Fibroblast of the aortic adventitia (primary cell): ENCODE results near the gene CACNG6. TPM values are rescaled to one million over a fixed set of nuclear protein-coding genes. Genes with fewer than 3 reads are reported as not detected.

Source experiments
- small RNA-seq: library from RNA; depleted of rRNA; stranded (forward); fragments of <200 nt; gene quantifications from one replicate; pipeline ENCODE3, GENCODE V24; 2012
- total RNA-seq: library from RNA; depleted of rRNA; stranded (reverse); fragments of >200 nt; gene quantifications from 2 replicates; pipeline ENCODE4 v1.2.3, GENCODE V29; 2012; ENCODE audit warnings: low replicate concordance

CACNG6 gene
- total RNA-seq, 1 donor = 1.1 TPM

Small RNAs within 50 kb of the gene (small RNA-seq; reads per million reads assigned to genes)
- gene AC012314.20 = not detected

Other genes with a start within 250 kb of the CACNG6 start
- not detected in 2 replicates for gene NLRP12, start 167.3 kb upstream of the CACNG6 start, total RNA-seq
- 6.8 and 30.2 TPM in 2 replicates for gene MYADM, start 123.8 kb upstream of the CACNG6 start, total RNA-seq
- gene PRKCG, start 109.4 kb upstream of the CACNG6 start, total RNA-seq = not detected in 2 replicates
- 0.57 and 1.9 TPM in 2 replicates for gene CACNG7, start 82.4 kb upstream of the CACNG6 start, total RNA-seq
- gene CACNG8, start 28.7 kb upstream of the CACNG6 start, total RNA-seq = 0.41 and 0.45 TPM in 2 replicates
- not detected in 2 replicates for gene VSTM1, start 72.3 kb downstream of the CACNG6 start, total RNA-seq
- not detected in 2 replicates for gene TARM1, start 89.7 kb downstream of the CACNG6 start, total RNA-seq
- 0.63 and 2.5 TPM in 2 replicates for gene OSCAR, start 109.2 kb downstream of the CACNG6 start, total RNA-seq
- 9.0 and 11.4 TPM in 2 replicates for gene NDUFA3, start 111.2 kb downstream of the CACNG6 start, total RNA-seq
- 8.9 and 18.3 TPM in 2 replicates for gene TFPT, start 124.0 kb downstream of the CACNG6 start, total RNA-seq
- 32.6 and 37.2 TPM in 2 replicates for gene PRPF31, start 124.1 kb downstream of the CACNG6 start, total RNA-seq
- gene CNOT3, start 146.1 kb downstream of the CACNG6 start, total RNA-seq = 6.0 and 9.8 TPM in 2 replicates
- 4.4 and 6.8 TPM in 2 replicates for gene LENG1, start 168.1 kb downstream of the CACNG6 start, total RNA-seq
- 0.27 and 0.82 TPM in 2 replicates for gene TMC4, start 181.5 kb downstream of the CACNG6 start, total RNA-seq
- 46.9 and 48.7 TPM in 2 replicates for gene MBOAT7, start 197.9 kb downstream of the CACNG6 start, total RNA-seq
- 42.8 and 67.6 TPM in 2 replicates for gene TSEN34, start 199.7 kb downstream of the CACNG6 start, total RNA-seq
- 1,882 and 1,909 TPM in 2 replicates for gene RPS9, start 209.2 kb downstream of the CACNG6 start, total RNA-seq
- not detected in 2 replicates for gene LILRB3, start 231.4 kb downstream of the CACNG6 start, total RNA-seq